Tongue (tissue), 2 donors: Measurements from ENCODE around the gene MOK. TPM values are rescaled to one million over a fixed set of nuclear protein-coding genes. Genes with fewer than 3 reads are reported as not detected.

Experiments
- DNase-seq: peaks from one replicate; pipeline ENCODE4 v3.0.0-alpha.2; 2015
- total RNA-seq: library from RNA; depleted of rRNA; stranded (reverse); fragments of >200 nt; gene quantifications from one replicate; pipeline ENCODE4 v1.2.3, GENCODE V29; 2014

MOK gene
- total RNA-seq, 1 donor from 2014 or later = 14.2 TPM

- DNase-seq = no peak
These were observed 21.3 kb downstream of the MOK start for GRCh38 chr14:102283631-102284129.

GRCh38 chr14:102282751-102283465 lies 22.1 kb downstream of the MOK start:
- DNase-seq = no peak

GRCh38 chr14:102280376-102280962 lies 24.5 kb downstream of the MOK start:
- DNase-seq = no peak

- peak; percentile 40 for DNase-seq
These were observed 25.1 kb downstream of the MOK start for GRCh38 chr14:102279688-102280348.

- no peak for DNase-seq
These were observed 25.7 kb downstream of the MOK start for GRCh38 chr14:102279282-102279681.

GRCh38 chr14:102278631-102278935 lies 26.4 kb downstream of the MOK start:
- DNase-seq = no peak

GRCh38 chr14:102277874-102278630 lies 26.9 kb downstream of the MOK start:
- no peak for DNase-seq

GRCh38 chr14:102275866-102276265 lies 29.1 kb downstream of the MOK start:
- DNase-seq = no peak

GRCh38 chr14:102272392-102272791 lies 32.6 kb downstream of the MOK start:
- no peak for DNase-seq

GRCh38 chr14:102264775-102265174 lies 40.2 kb downstream of the MOK start:
- no peak for DNase-seq

GRCh38 chr14:102264355-102264754 lies 40.6 kb downstream of the MOK start:
- DNase-seq = no peak

- DNase-seq = peak; percentile 38
These were observed 42.0 kb downstream of the MOK start for GRCh38 chr14:102262929-102263462.

GRCh38 chr14:102258136-102258535 lies 46.8 kb downstream of the MOK start:
- no peak for DNase-seq

GRCh38 chr14:102256716-102257115 lies 48.2 kb downstream of the MOK start:
- DNase-seq = peak; percentile 35

GRCh38 chr14:102255401-102256190 lies 49.4 kb downstream of the MOK start:
- DNase-seq = no peak

GRCh38 chr14:102252834-102253801 lies 51.8 kb downstream of the MOK start:
- no peak for DNase-seq

- DNase-seq = no peak
These were observed 53.8 kb downstream of the MOK start for GRCh38 chr14:102251161-102251560.

- no peak for DNase-seq
These were observed 54.3 kb downstream of the MOK start for GRCh38 chr14:102250636-102251035.

GRCh38 chr14:102249981-102250380 lies 55.0 kb downstream of the MOK start:
- no peak for DNase-seq

- no peak for DNase-seq
These were observed 55.9 kb downstream of the MOK start for GRCh38 chr14:102249041-102249440.
